ENCODE measurements around the gene DMD.

The DMD gene

DNA sequence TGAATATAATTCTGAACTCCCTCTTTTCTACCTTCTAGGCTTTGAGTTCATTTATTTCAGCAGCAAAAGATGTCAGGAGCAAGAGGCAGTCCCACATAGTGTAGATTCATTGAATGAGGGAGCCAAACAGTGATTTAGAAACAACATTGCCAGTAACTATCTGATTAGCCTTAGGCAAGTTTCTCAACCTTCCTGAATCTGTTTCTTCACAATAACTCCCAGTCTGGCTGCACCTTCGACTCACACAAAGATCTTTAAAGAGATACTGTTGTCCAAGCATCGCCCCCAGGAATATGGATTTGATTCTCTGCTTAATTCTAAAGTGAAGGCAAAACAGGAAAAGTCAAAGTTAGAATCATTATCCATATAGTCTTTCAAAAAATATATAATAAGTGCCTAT lies 1026.2 kb downstream of the DMD start:
- DNase-seq (ENCODE audit: low read depth), result peak; percentile 29
- no peak overlapping the region for H3K4me3 ChIP-seq (ENCODE audit: low read length)
- TF ChIP-seq, protein P1, sequence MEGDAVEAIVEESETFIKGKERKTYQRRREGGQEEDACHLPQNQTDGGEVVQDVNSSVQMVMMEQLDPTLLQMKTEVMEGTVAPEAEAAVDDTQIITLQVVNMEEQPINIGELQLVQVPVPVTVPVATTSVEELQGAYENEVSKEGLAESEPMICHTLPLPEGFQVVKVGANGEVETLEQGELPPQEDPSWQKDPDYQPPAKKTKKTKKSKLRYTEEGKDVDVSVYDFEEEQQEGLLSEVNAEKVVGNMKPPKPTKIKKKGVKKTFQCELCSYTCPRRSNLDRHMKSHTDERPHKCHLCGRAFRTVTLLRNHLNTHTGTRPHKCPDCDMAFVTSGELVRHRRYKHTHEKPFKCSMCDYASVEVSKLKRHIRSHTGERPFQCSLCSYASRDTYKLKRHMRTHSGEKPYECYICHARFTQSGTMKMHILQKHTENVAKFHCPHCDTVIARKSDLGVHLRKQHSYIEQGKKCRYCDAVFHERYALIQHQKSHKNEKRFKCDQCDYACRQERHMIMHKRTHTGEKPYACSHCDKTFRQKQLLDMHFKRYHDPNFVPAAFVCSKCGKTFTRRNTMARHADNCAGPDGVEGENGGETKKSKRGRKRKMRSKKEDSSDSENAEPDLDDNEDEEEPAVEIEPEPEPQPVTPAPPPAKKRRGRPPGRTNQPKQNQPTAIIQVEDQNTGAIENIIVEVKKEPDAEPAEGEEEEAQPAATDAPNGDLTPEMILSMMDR (IDR thresholded peaks at IDR 0.05; ENCODE audit: insufficient read depth, low read depth, low read length, missing control alignments), result no peak

DNA sequence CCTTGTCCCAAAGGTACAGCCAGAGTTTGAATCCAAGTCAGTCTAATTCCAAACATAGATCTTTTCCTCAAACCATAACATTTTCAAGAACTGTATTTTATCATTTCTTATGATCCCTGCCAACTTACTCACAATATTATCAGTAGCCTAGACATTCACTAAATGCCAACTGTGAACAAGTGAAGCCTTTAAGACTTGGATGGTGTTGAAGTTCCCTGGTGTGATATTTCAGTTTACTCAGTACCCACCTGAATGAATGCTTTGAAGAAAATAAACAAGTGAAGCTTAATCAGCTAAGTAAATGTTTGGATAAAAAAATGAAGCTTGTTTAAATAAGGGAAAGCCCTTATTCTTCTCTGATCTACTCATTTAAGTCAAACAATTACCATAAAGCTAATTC lies 1028.3 kb downstream of the DMD start:
- no peak for DNase-seq (ENCODE audit: low read depth)
- no peak overlapping the region for H3K4me3 ChIP-seq (ENCODE audit: low read length)
- TF ChIP-seq, protein P1 (IDR thresholded peaks at IDR 0.05; ENCODE audit: insufficient read depth, low read depth, low read length, missing control alignments), result no peak

DNA sequence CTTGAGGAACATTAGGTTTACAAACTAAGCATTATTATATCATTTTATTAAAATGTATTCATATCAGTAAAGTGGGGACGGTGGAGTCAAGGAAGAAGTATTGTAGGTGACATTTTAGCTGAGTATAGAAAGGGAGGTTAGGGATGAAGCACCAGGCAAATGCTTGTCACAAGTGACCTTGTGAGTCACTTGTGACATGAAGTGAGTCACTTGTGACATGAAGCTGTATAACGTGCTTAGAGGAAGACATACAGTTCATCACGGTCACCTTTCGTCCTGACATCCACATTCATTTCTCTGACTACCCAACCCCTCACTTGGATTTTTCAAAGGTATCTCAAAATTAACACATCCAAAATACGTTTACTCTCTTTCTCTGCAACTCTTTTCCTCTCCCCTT lies 1034.8 kb downstream of the DMD start:
- no peak overlapping the region for H3K4me3 ChIP-seq (ENCODE audit: low read length)
- DNase-seq (ENCODE audit: low read depth), result no peak
- TF ChIP-seq, protein P1 (IDR thresholded peaks at IDR 0.05; ENCODE audit: insufficient read depth, low read depth, low read length, missing control alignments), result no peak

DNA sequence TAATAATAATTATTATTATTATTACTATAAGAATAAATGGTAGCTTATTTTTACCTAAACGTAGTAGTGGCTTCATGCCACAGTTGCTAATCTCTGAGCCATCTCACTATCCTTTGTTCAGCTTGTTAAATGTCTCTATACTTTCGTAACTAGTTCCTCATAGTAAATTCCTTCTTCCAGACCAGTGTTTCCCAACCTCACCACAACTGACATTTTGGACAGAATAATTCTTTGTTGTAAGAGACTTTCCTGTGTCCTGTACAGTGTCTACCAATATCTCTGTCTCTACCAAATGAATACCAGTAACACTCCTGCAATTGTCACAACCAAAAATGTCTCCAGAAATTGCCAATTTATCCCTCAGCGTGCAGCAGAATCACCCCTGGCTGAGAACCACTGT lies 1040.9 kb downstream of the DMD start:
- DNase-seq (ENCODE audit: low read depth), result no peak
- TF ChIP-seq, protein P1 (IDR thresholded peaks at IDR 0.05; ENCODE audit: insufficient read depth, low read depth, low read length, missing control alignments), result no peak

DNA sequence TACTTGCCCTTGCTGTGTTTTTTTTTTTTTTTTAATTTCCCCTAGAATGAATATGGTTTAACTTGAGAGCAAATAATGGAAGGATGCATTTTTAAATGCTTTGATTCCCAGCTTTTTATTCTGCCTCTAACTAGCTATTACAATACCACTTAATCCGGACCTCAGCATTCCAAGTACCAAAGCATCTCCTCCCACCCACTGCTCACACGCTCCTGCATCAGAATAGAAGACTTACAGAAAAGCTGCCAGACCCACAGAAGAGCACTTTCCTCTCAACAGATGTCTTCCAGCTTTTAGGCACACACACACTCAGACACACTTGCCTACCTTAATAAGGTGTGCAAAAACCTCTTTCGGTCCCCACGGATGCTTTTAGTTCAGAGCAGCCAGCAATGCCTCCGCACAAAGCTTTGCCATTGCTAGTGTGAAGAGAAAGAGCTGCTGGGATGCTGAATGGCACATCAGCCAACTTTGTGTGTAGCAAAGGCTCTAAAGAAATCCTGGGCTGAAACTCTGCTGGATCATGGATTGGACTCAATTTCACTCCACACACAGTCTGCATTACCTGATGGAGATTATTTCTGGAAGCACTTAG lies 1056.2 kb downstream of the DMD start:
- no peak for DNase-seq (ENCODE audit: low read depth)
- TF ChIP-seq, protein P1 (IDR thresholded peaks at IDR 0.05; ENCODE audit: insufficient read depth, low read depth, low read length, missing control alignments), result no peak
- H3K4me3 ChIP-seq (ENCODE audit: low read length), result no peak overlapping the region

More for the DNA sequence above, 1040.9 kb downstream of the DMD start:
- no peak overlapping the region for H3K4me3 ChIP-seq (ENCODE audit: low read length)

DNA sequence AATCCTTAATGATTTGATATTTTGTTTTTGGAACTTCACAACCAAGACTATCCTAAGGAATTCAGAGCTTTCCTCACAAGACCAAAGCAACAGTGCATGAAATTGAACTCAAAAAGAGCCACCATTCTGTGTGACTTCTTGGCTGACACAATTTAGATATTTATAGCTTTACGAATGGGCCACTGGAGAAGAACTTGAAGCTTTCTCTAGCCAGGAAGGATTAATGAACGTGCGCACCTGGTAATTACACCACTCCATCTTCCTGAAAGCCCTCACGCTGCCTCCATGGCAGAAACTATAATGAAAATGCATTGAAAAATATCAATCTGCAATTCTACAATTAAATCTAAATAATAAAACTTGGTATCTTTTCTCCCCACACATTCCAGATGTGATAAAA lies 1057.8 kb downstream of the DMD start:
- DNase-seq (ENCODE audit: low read depth), result no peak
- TF ChIP-seq, protein P1 (IDR thresholded peaks at IDR 0.05; ENCODE audit: insufficient read depth, low read depth, low read length, missing control alignments), result no peak
- H3K4me3 ChIP-seq (ENCODE audit: low read length), result no peak overlapping the region

DNA sequence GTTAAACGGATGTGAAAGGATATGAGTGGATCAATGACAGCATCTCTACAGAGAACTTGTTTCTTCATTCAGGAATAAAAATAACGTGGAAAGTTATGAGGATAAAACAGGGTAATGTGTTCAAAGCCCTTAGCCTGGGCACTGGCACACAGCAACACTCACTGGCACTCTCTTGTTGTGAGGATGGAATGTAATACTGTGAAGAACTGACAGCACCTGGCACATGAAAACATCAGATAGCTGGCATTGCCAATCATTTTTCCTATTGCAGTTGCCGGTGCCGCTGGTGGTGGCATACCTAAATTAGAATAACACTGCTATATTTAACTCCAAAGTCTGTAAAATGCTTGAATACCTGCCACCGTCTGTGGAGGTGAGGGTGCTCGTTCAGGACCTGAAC lies 1061.2 kb downstream of the DMD start:
- H3K4me3 ChIP-seq (ENCODE audit: low read length), result no peak overlapping the region
- no peak for DNase-seq (ENCODE audit: low read depth)
- TF ChIP-seq, protein P1 (IDR thresholded peaks at IDR 0.05; ENCODE audit: insufficient read depth, low read depth, low read length, missing control alignments), result no peak
